ENCODE data around the gene SHROOM3. TPM values are rescaled to one million over a fixed set of nuclear protein-coding genes. Genes with fewer than 3 reads are reported as not detected.

The SHROOM3 gene
- polyA plus RNA-seq, 2 of the 4 experiments (the other 2 are of a cell fraction): 2.8 to 5.1 TPM

DNA sequence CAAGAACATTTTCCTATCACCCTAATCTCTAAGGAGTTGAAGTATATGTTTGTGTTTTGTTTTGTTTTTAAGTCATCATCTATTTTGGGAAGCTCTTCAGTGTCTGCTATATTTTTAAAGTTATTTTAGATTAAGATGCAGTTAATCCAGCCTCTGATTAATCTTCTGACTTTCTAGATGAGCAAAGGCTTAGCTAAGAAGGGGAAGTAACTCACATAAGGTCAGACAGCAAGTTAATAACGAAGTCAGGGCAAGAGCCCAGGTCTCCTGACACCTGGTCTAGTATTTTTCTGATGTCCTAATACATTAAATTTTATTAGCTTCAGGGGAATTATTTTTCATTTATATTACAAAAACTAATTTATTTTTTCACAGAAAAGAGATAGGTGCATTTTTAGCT is 294.4 kb downstream of the SHROOM3 start:
- no peak overlapping the region for H3K4me2 ChIP-seq
- CTCF ChIA-PET: no interaction called here
- POLR2A ChIA-PET: no interaction called here
- FAIRE-seq (no peak), ATAC-seq (no peak), DNase-seq (ENCODE audit: low read depth in 1 of 2, low spot score in 1 of 2) (no peak)
- no peak overlapping the region for H3K4me3 ChIP-seq
- H3K4me1 ChIP-seq: peaks cover 20% of the 10 kb centered on the region
- no peak overlapping the region; a peak in 1 of 6 replicates for H3K27ac ChIP-seq
- WGBS (ENCODE audit: missing lambda C conversion rate): 89% methylated on average over 1 of the region's 1 CpG
- no peaks in the 10 kb centered on the region for H3K9me3 ChIP-seq
- TF ChIP-seq EHF (CRISPR knock-in tag; IDR thresholded peaks at IDR 0.05) (no peak), RNF2 (IDR thresholded peaks at IDR 0.05; ENCODE audit: borderline replicate concordance, low read depth) (no peak), HDAC2 (IDR thresholded peaks at IDR 0.05) (no peak), KDM5A (IDR thresholded peaks at IDR 0.05) (no peak), TP53 (CRISPR knock-in tag; IDR thresholded peaks at IDR 0.05) (no peak), EHMT2 (IDR thresholded peaks at IDR 0.05; ENCODE audit: low read depth) (no peak)
- TF ChIP-seq, protein P1, sequence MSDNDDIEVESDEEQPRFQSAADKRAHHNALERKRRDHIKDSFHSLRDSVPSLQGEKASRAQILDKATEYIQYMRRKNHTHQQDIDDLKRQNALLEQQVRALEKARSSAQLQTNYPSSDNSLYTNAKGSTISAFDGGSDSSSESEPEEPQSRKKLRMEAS (IDR thresholded peaks at IDR 0.05): no peak

DNA sequence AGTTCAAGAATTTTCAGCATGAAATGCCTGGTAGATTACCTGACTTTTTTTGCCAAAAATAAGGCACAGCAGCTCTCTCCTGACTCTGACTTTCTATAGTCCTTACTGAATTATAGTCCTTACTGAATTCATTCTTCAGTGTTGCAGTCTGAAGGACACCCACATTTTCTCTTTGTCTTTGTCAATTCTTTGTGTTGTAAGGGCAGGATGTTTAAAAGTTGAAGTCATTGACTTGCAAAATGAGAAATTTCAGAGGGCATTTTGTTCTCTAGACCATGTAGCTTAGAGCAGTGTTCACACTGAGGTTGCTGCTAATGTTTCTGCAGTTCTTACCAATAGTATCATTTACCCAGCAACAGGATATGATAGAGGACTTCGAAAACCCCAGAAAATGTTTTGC is 295.0 kb downstream of the SHROOM3 start:
- FAIRE-seq (no peak), ATAC-seq (no peak), DNase-seq (ENCODE audit: low read depth in 1 of 2, low spot score in 1 of 2) (no peak)
- Histone ChIP-seq H3K27ac (no peak overlapping the region; a peak in 1 of 6 replicates), H3K4me2 (no peak overlapping the region), H3K4me1 (peaks cover 15% of the 10 kb centered on the region; the same call in 2 of the 3 replicates), H3K9me3 (no peaks in the 10 kb centered on the region), H3K4me3 (no peak overlapping the region)
- POLR2A ChIA-PET: no interaction called here
- 77% methylated on average over 1 of the region's 1 CpG for WGBS (ENCODE audit: missing lambda C conversion rate)
- CTCF ChIA-PET: no interaction called here
- TF ChIP-seq ZC3H11A (IDR thresholded peaks at IDR 0.05) (no peak), PHF8 (IDR thresholded peaks at IDR 0.05; ENCODE audit: borderline replicate concordance, low read depth) (no peak), POLR2AphosphoS2 (conservative IDR thresholded peaks at IDR 0.05; ENCODE audit: low read length) (no peak)
- TF ChIP-seq, protein P2, sequence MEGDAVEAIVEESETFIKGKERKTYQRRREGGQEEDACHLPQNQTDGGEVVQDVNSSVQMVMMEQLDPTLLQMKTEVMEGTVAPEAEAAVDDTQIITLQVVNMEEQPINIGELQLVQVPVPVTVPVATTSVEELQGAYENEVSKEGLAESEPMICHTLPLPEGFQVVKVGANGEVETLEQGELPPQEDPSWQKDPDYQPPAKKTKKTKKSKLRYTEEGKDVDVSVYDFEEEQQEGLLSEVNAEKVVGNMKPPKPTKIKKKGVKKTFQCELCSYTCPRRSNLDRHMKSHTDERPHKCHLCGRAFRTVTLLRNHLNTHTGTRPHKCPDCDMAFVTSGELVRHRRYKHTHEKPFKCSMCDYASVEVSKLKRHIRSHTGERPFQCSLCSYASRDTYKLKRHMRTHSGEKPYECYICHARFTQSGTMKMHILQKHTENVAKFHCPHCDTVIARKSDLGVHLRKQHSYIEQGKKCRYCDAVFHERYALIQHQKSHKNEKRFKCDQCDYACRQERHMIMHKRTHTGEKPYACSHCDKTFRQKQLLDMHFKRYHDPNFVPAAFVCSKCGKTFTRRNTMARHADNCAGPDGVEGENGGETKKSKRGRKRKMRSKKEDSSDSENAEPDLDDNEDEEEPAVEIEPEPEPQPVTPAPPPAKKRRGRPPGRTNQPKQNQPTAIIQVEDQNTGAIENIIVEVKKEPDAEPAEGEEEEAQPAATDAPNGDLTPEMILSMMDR (IDR thresholded peaks at IDR 0.05): no peak

DNA sequence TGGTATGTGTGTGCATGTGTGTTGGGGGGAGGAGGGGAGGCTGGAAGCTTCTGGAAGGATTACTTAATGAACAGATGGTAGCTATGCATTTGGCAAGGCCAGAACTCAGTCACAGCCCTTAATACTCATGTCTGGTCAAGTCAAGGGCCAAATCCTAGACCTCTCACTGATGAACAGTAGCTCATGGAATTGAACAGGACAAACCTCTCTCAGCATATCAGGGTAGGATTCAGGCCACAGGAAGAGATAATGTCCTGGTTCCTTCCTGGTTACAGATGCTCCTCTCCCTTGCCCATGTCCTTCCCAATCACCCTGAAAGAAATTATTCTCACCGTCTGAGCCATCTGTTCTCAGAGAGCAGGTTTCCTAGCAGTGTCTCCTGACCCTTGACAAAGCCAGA is 297.2 kb downstream of the SHROOM3 start:
- POLR2A ChIA-PET: no interaction called here
- no peaks in the 10 kb centered on the region for H3K9me3 ChIP-seq
- CTCF ChIA-PET: interaction anchor here (0.8 to 1.1 kb wide), 5 partner anchors 12 to 221 kb away, joined by 3 to 5 read pairs (median 4); no protein-coding TSS in a partner anchor
- no peak for FAIRE-seq
- H3K4me3 ChIP-seq: no peak overlapping the region
- WGBS (ENCODE audit: missing lambda C conversion rate): 76% methylated on average over 1 of the region's 1 CpG
- no peak overlapping the region; a peak in 1 of 6 replicates for H3K27ac ChIP-seq
- no peak for TF ChIP-seq NPAS2 (CRISPR knock-in tag; IDR thresholded peaks at IDR 0.05; ENCODE audit: borderline replicate concordance)
- TF ChIP-seq EHF (CRISPR knock-in tag; IDR thresholded peaks at IDR 0.05): no peak
- no peak for TF ChIP-seq HOXB13 (CRISPR knock-in tag; IDR thresholded peaks at IDR 0.05; ENCODE audit: low read depth)
- no peak for TF ChIP-seq ZC3H11A (IDR thresholded peaks at IDR 0.05)
- no peak for TF ChIP-seq POLR2AphosphoS2 (conservative IDR thresholded peaks at IDR 0.05; ENCODE audit: low read length)
- no peak for TF ChIP-seq MAFK (IDR thresholded peaks at IDR 0.05; ENCODE audit: partially characterized antibody)
- TF ChIP-seq CHD4 (IDR thresholded peaks at IDR 0.05; ENCODE audit: borderline replicate concordance): no peak
- no peak for TF ChIP-seq BHLHE40 (IDR thresholded peaks at IDR 0.05; ENCODE audit: low read depth, low read length)
- TF ChIP-seq, protein P3, sequence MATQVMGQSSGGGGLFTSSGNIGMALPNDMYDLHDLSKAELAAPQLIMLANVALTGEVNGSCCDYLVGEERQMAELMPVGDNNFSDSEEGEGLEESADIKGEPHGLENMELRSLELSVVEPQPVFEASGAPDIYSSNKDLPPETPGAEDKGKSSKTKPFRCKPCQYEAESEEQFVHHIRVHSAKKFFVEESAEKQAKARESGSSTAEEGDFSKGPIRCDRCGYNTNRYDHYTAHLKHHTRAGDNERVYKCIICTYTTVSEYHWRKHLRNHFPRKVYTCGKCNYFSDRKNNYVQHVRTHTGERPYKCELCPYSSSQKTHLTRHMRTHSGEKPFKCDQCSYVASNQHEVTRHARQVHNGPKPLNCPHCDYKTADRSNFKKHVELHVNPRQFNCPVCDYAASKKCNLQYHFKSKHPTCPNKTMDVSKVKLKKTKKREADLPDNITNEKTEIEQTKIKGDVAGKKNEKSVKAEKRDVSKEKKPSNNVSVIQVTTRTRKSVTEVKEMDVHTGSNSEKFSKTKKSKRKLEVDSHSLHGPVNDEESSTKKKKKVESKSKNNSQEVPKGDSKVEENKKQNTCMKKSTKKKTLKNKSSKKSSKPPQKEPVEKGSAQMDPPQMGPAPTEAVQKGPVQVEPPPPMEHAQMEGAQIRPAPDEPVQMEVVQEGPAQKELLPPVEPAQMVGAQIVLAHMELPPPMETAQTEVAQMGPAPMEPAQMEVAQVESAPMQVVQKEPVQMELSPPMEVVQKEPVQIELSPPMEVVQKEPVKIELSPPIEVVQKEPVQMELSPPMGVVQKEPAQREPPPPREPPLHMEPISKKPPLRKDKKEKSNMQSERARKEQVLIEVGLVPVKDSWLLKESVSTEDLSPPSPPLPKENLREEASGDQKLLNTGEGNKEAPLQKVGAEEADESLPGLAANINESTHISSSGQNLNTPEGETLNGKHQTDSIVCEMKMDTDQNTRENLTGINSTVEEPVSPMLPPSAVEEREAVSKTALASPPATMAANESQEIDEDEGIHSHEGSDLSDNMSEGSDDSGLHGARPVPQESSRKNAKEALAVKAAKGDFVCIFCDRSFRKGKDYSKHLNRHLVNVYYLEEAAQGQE (IDR thresholded peaks at IDR 0.05): no peak
- TF ChIP-seq NR3C1 (IDR thresholded peaks at IDR 0.05): no peak
- TF ChIP-seq, protein P4, sequence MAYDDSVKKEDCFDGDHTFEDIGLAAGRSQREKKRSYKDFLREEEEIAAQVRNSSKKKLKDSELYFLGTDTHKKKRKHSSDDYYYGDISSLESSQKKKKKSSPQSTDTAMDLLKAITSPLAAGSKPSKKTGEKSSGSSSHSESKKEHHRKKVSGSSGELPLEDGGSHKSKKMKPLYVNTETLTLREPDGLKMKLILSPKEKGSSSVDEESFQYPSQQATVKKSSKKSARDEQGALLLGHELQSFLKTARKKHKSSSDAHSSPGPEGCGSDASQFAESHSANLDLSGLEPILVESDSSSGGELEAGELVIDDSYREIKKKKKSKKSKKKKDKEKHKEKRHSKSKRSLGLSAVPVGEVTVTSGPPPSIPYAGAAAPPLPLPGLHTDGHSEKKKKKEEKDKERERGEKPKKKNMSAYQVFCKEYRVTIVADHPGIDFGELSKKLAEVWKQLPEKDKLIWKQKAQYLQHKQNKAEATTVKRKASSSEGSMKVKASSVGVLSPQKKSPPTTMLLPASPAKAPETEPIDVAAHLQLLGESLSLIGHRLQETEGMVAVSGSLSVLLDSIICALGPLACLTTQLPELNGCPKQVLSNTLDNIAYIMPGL (CRISPR knock-in tag; IDR thresholded peaks at IDR 0.05; ENCODE audit: borderline replicate concordance): no peak
- TF ChIP-seq KDM1A (IDR thresholded peaks at IDR 0.05; ENCODE audit: low read depth): no peak
- peaks cover 3% of the 10 kb centered on the region; the same call in 1 of the 3 replicates for H3K4me1 ChIP-seq
- no peak for DNase-seq (ENCODE audit: low read depth in 1 of 2, low spot score in 1 of 2)
- no peak overlapping the region for H3K4me2 ChIP-seq
- no peak for ATAC-seq
